Liver (tissue), 9 donors: ENCODE measurements around the gene BCAS1. TPM values are rescaled to one million over a fixed set of nuclear protein-coding genes. Genes with fewer than 3 reads are reported as not detected.

Experiments
- DNase-seq: peaks from one replicate; pipeline ENCODE4 v3.0.0-alpha.2; 2017; ENCODE audit warnings: low spot score
- H3K27ac ChIP-seq, 2 donors: one replicate each; pipeline ENCODE4 v1.7.0; 2013; ENCODE audit warnings: inconsistent platforms in 2 of 2, low read length in 2 of 2, control low read depth in 1 of 2, low read depth in 1 of 2, mild to moderate bottlenecking in 1 of 2
- H3K27me3 ChIP-seq, 4 donors: one replicate each; pipeline versions ENCODE4 v1.6.1 to v1.7.0; 2013; ENCODE audit warnings: low read length in 3 of 4, inconsistent platforms in 1 of 4, mild to moderate bottlenecking in 1 of 4, moderate library complexity in 1 of 4; ENCODE audit not compliant: control insufficient read depth in 4 of 4, insufficient read depth in 4 of 4
- H3K36me3 ChIP-seq, 4 donors: one replicate each; pipeline versions ENCODE4 v1.6.1 to v1.7.0; 2013; ENCODE audit warnings: low read length in 3 of 4, mild to moderate bottlenecking in 3 of 4, low read depth in 1 of 4, moderate library complexity in 1 of 4; ENCODE audit not compliant: control insufficient read depth in 4 of 4, insufficient read depth in 3 of 4
- H3K4me1 ChIP-seq, 4 donors: one replicate each; pipeline versions ENCODE4 v1.6.1 to v1.7.0; 2013; ENCODE audit warnings: low read length in 3 of 4, mild to moderate bottlenecking in 3 of 4, moderate library complexity in 1 of 4; ENCODE audit not compliant: control insufficient read depth in 4 of 4, insufficient read depth in 4 of 4
- H3K4me3 ChIP-seq, 3 donors: one replicate each; pipeline versions ENCODE4 v1.6.1 to v1.7.0; 2013; ENCODE audit warnings: low read length in 3 of 3, control low read depth in 1 of 3, low read depth in 1 of 3, mild to moderate bottlenecking in 1 of 3
- H3K9ac ChIP-seq, 2 donors: one replicate each; pipeline ENCODE4 v1.7.0; 2013; ENCODE audit warnings: low read length in 2 of 2, mild to moderate bottlenecking in 2 of 2, moderate library complexity in 2 of 2, control low read depth in 1 of 2, low read depth in 1 of 2
- H3K9me3 ChIP-seq, 4 donors: one replicate each; pipeline versions ENCODE4 v1.6.1 to v1.7.0; 2013; ENCODE audit warnings: low read length in 3 of 4; ENCODE audit not compliant: control insufficient read depth in 4 of 4
- ATF3 ChIP-seq: IDR thresholded peaks from 2 replicates; pipeline ENCODE4 v1.6.1; 2016; ENCODE audit warnings: antibody characterized with exemption
- CTCF ChIP-seq: fragments of 150-350 bp; IDR thresholded peaks from 2 replicates; pipeline ENCODE4 v1.5.1; 2017; ENCODE audit warnings: improper control_type of control experiment, low read depth, low read length; ENCODE audit not compliant: missing input control
- EGR1 ChIP-seq, 2 donors: IDR thresholded peaks; 2 replicates each; pipeline ENCODE4 v1.6.1; 2016 to 2018; ENCODE audit warnings: antibody characterized with exemption in 2 of 2, low read depth in 2 of 2
- FOXA1 ChIP-seq: IDR thresholded peaks from 2 replicates; pipeline ENCODE4 v1.6.1; 2016; ENCODE audit warnings: antibody characterized with exemption
- FOXA2 ChIP-seq: IDR thresholded peaks from 2 replicates; pipeline ENCODE4 v1.6.1; 2016; ENCODE audit warnings: antibody characterized with exemption
- GABPA ChIP-seq, 2 donors: IDR thresholded peaks in 1 of 2; conservative IDR thresholded peaks in 1 of 2; 2 replicates each; pipeline ENCODE4 v1.6.1; 2016; ENCODE audit warnings: antibody characterized with exemption in 2 of 2, mild to moderate bottlenecking in 1 of 2, moderate library complexity in 1 of 2
- HNF4A ChIP-seq, 2 donors: conservative IDR thresholded peaks; 2 replicates each; pipeline ENCODE4 v1.6.1; 2016; ENCODE audit warnings: antibody characterized with exemption in 2 of 2, mild to moderate bottlenecking in 2 of 2
- HNF4G ChIP-seq: IDR thresholded peaks from 2 replicates; pipeline ENCODE4 v1.6.1; 2016; ENCODE audit warnings: antibody characterized with exemption
- JUND ChIP-seq, 2 donors: IDR thresholded peaks; 2 replicates each; pipeline ENCODE4 v1.6.1; 2016; ENCODE audit warnings: antibody characterized with exemption in 2 of 2
- NR2F2 ChIP-seq: IDR thresholded peaks from 2 replicates; pipeline ENCODE4 v1.6.1; 2016; ENCODE audit warnings: antibody characterized with exemption
- REST ChIP-seq: IDR thresholded peaks from 2 replicates; pipeline ENCODE4 v1.6.1; 2016; ENCODE audit warnings: antibody characterized with exemption, mild to moderate bottlenecking
- RXRA ChIP-seq, 2 donors: IDR thresholded peaks; 2 replicates each; pipeline ENCODE4 v1.6.1; 2017 to 2018; ENCODE audit warnings: antibody characterized with exemption in 2 of 2, mild to moderate bottlenecking in 1 of 2
- SP1 ChIP-seq: IDR thresholded peaks from 2 replicates; pipeline ENCODE4 v1.6.1; 2018; ENCODE audit warnings: antibody characterized with exemption, mild to moderate bottlenecking
- TAF1 ChIP-seq: conservative IDR thresholded peaks from 2 replicates; pipeline ENCODE4 v1.6.1; 2016; ENCODE audit warnings: antibody characterized with exemption, mild to moderate bottlenecking
- ZBTB33 ChIP-seq: IDR thresholded peaks from 2 replicates; pipeline ENCODE4 v1.6.1; 2016; ENCODE audit warnings: antibody characterized with exemption
- WGBS: extraction: QIAGEN DNeasy Blood & Tissue Kit; methylation state at CpG from one replicate; pipeline ENCODE4 v1.1.7; 2013; 5-methylcytosine and 5-hydroxymethylcytosine counted together
- polyA plus RNA-seq, 2 donors: library from polyadenylated mRNA; stranded (reverse) in 1 of 2; unstranded in 1 of 2; fragments of 200-250 nt in 1 of 2; fragments of >200 nt in 1 of 2; fragmentation: Nextera tagmentation in 1 of 2; extraction: Ambion mirVana in 1 of 2; gene quantifications; one replicate each; pipeline versions ENCODE4 v1.2.1 to v1.2.3, GENCODE V29; 2013 to 2015
- total RNA-seq, 2 donors: library from RNA; depleted of rRNA; stranded (reverse); fragments of >200 nt; gene quantifications; one replicate each; pipeline ENCODE4 v1.2.3, GENCODE V29; 2014
- donor health status: healthy.
- donor health status: healthy.
- donor health status: healthy.
- donor health status: healthy.
- donor health status: healthy.

The BCAS1 gene
- total and polyA plus RNA-seq, 4 donors = under 0.01 to 0.93 (median 0.04) TPM

- Histone ChIP-seq H3K9me3 (no peaks in the 10 kb centered on the region), H3K9ac (no peak overlapping the region), H3K27me3 (peaks cover 0 to 2% (median 0%) of the 10 kb centered on the region in 4 donors), H3K4me3 (no peak overlapping the region), H3K27ac (no peak overlapping the region), H3K4me1 (no peaks in the 10 kb centered on the region), H3K36me3 (no peaks in the 10 kb centered on the region)
- 88% methylated on average over 4 of the region's 4 CpGs for WGBS
- DNase-seq = no peak
- TF ChIP-seq HNF4G (no peak), HNF4A (conservative IDR thresholded peaks at IDR 0.05) (no peak), REST (no peak), SP1 (no peak), ZBTB33 (no peak), EGR1 (IDR thresholded peaks at IDR 0.05; ENCODE audit: low read depth in 2 of 2) (no peak), FOXA2 (no peak), NR2F2 (no peak), ATF3 (no peak), JUND (IDR thresholded peaks at IDR 0.05) (no peak), RXRA (IDR thresholded peaks at IDR 0.05) (no peak), GABPA (IDR thresholded peaks at IDR 0.05 in 1 of 2, conservative IDR thresholded peaks at IDR 0.05 in 1 of 2) (no peak), CTCF (no peak), FOXA1 (no peak), TAF1 (no peak)
Measured at GRCh38 chr20:54027704-54028103, 42.7 kb downstream of the BCAS1 start.

- no peaks in the 10 kb centered on the region for H3K36me3 ChIP-seq
- peaks cover 0 to 2% (median 0%) of the 10 kb centered on the region in 4 donors for H3K27me3 ChIP-seq
- DNase-seq = no peak
- WGBS = 92% methylated on average over 8 of the region's 8 CpGs
- no peak for TF ChIP-seq REST
- no peak for TF ChIP-seq CTCF
- no peak for TF ChIP-seq JUND (IDR thresholded peaks at IDR 0.05)
- TF ChIP-seq SP1 = no peak
- H3K9me3 ChIP-seq = no peaks in the 10 kb centered on the region
- no peak overlapping the region for H3K4me3 ChIP-seq
- H3K4me1 ChIP-seq = no peaks in the 10 kb centered on the region
- no peak overlapping the region for H3K27ac ChIP-seq
- H3K9ac ChIP-seq = no peak overlapping the region
Measured at GRCh38 chr20:54026295-54027064, 43.9 kb downstream of the BCAS1 start.
